OCI-LY7 (cell line): ENCODE results near the gene NACAD. TPM values are rescaled to one million over a fixed set of nuclear protein-coding genes. Genes with fewer than 3 reads are reported as not detected.

Source experiments
- BruUV-seq: library from RNA; stranded (reverse); fragments of 400-500 nt; replicated peaks from 2 replicates; lab custom pipeline; 2021; lab: Mats Ljungman, UMichigan
- CTCF ChIA-PET: fragments of 300-600 bp; sonication (Branson Sonifier 250); formaldehyde crosslinking; loops from one replicate; lab custom pipeline; 2022; ENCODE audit warnings: antibody characterized with exemption; ENCODE audit not compliant: unreplicated experiment; lab: Charles Lee
- POLR2A ChIA-PET: fragments of 300-600 bp; sonication (Branson Sonifier 250); formaldehyde crosslinking; loops from one replicate; lab custom pipeline; 2022; ENCODE audit warnings: antibody characterized with exemption; lab: Charles Lee
- DNase-seq: peaks from one replicate; pipeline ENCODE4 v3.0.0-alpha.2; 2015; ENCODE audit warnings: low spot score
- H2AFZ ChIP-seq: fragments of 200-600 bp; sonication (generic), shearing (Covaris generic); 2 replicates; pipeline ENCODE4 v1.6.1; 2014; ENCODE audit warnings: mild to moderate bottlenecking, antibody characterized with exemption, low read length, moderate library complexity
- H3K27ac ChIP-seq: fragments of 200-600 bp; sonication (generic); 2 replicates; pipeline ENCODE4 v1.5.1; 2014; ENCODE audit warnings: mixed run types, low read depth, mild to moderate bottlenecking, moderate library complexity, low read length, inconsistent platforms; ENCODE audit not compliant: poor library complexity, severe bottlenecking
- H3K36me3 ChIP-seq: fragments of 200-600 bp; sonication (generic); 2 replicates; pipeline ENCODE4 v1.6.1; 2014; ENCODE audit warnings: mild to moderate bottlenecking, antibody characterized with exemption, low read length, moderate library complexity, mixed read lengths; ENCODE audit not compliant: insufficient read depth
- H3K4me1 ChIP-seq: fragments of 200-600 bp; sonication (generic); 2 replicates; pipeline ENCODE4 v1.5.1; 2014; ENCODE audit warnings: mild to moderate bottlenecking, low read length; ENCODE audit not compliant: insufficient read depth, poor library complexity, severe bottlenecking
- H3K4me2 ChIP-seq: fragments of 200-600 bp; sonication (generic); 2 replicates; pipeline ENCODE4 v1.6.1; 2014; ENCODE audit warnings: mild to moderate bottlenecking, low read length
- H3K4me3 ChIP-seq: fragments of 200-600 bp; sonication (generic); 2 replicates; pipeline ENCODE4 v1.5.1; 2014; ENCODE audit warnings: mild to moderate bottlenecking, low read depth, low read length; ENCODE audit not compliant: poor library complexity, severe bottlenecking
- H3K79me2 ChIP-seq: fragments of 200-600 bp; sonication (generic); 2 replicates; pipeline ENCODE4 v1.6.1; 2016; ENCODE audit warnings: low read depth, mild to moderate bottlenecking, low read length, moderate library complexity, mixed read lengths; ENCODE audit not compliant: insufficient read depth
- H3K9me2 ChIP-seq: fragments of 200-600 bp; sonication (generic); 2 replicates; pipeline ENCODE4 v1.6.1; 2016; ENCODE audit warnings: mild to moderate bottlenecking, low read length, mixed read lengths; ENCODE audit not compliant: insufficient read depth
- H3K9me3 ChIP-seq: fragments of 200-600 bp; sonication (generic); 2 replicates; pipeline ENCODE4 v1.6.1; 2014; ENCODE audit warnings: mild to moderate bottlenecking, mixed run types, low read length, mixed read lengths
- H4K20me1 ChIP-seq: fragments of 200-600 bp; sonication (generic); 2 replicates; pipeline ENCODE4 v1.6.1; 2014; ENCODE audit warnings: mild to moderate bottlenecking, antibody characterized with exemption, low read length, moderate library complexity, mixed read lengths; ENCODE audit not compliant: insufficient read depth
- EZH2phosphoT487 ChIP-seq: fragments of 200-600 bp; sonication (generic); IDR thresholded peaks from 2 replicates; pipeline ENCODE4 v1.6.1; 2018; ENCODE audit warnings: low read depth, borderline replicate concordance, mild to moderate bottlenecking, mixed run types, antibody characterized with exemption, low read length, moderate library complexity, mixed read lengths
- intact Hi-C: fragments of 100-400 bp; cut with micrococcal nuclease; formaldehyde crosslinking; loops from one replicate; pipeline ENCODE4 v1.10.0; 2022; ENCODE audit not compliant: unreplicated experiment
- total RNA-seq, 2 experiments: library from RNA; depleted of rRNA in 1 of 2; stranded (reverse); fragments of >200 nt in 1 of 2; shearing (Covaris generic) in 1 of 2; gene quantifications; 2 replicates each; pipeline ENCODE4 v1.2.3, GENCODE V29; 2014 to 2022
- TF ChIP-seq, protein P1 (sequence below): fragments of 200-600 bp; sonication (generic); conservative IDR thresholded peaks from 2 replicates; pipeline ENCODE4 v1.5.1; 2014; ENCODE audit warnings: mild to moderate bottlenecking, antibody characterized with exemption, low read length, moderate library complexity, mixed read lengths

Gene NACAD
- total RNA-seq, 2 experiments from 2014 or later = not detected

DNA sequence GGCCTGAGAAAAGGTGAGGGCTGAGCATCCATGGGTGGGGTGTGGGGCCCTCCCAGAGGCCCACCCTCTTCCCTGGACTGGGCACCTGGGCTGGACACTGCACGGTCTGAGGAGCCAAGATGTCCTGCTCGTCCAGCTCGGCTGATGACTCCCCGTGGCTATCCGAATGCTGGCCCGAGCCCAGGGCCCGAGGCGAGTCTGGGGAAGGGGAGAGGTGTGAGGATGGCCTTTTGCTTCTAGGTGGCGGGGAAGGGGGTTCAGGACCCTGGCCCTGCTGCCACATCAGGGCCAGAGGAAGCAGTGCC, 7.1 kb downstream of the NACAD start:
- H4K20me1 ChIP-seq = no peaks in the 10 kb centered on the region
- H3K9me2 ChIP-seq = no peaks in the 10 kb centered on the region
- DNase-seq = no peak
- H3K36me3 ChIP-seq = peaks cover 14% of the 10 kb centered on the region
- H2AFZ ChIP-seq = no peak overlapping the region
- H3K27ac ChIP-seq = no peak overlapping the region
- no peaks in the 10 kb centered on the region for H3K4me1 ChIP-seq
- no peaks in the 10 kb centered on the region for H3K9me3 ChIP-seq
- POLR2A ChIA-PET = no interaction called here
- intact Hi-C loops = no loop called here
- no peak overlapping the region for H3K4me3 ChIP-seq
- H3K79me2 ChIP-seq = no peaks in the 10 kb centered on the region
- H3K4me2 ChIP-seq = no peak overlapping the region
- no peak for TF ChIP-seq EZH2phosphoT487
- TF ChIP-seq, protein P1, sequence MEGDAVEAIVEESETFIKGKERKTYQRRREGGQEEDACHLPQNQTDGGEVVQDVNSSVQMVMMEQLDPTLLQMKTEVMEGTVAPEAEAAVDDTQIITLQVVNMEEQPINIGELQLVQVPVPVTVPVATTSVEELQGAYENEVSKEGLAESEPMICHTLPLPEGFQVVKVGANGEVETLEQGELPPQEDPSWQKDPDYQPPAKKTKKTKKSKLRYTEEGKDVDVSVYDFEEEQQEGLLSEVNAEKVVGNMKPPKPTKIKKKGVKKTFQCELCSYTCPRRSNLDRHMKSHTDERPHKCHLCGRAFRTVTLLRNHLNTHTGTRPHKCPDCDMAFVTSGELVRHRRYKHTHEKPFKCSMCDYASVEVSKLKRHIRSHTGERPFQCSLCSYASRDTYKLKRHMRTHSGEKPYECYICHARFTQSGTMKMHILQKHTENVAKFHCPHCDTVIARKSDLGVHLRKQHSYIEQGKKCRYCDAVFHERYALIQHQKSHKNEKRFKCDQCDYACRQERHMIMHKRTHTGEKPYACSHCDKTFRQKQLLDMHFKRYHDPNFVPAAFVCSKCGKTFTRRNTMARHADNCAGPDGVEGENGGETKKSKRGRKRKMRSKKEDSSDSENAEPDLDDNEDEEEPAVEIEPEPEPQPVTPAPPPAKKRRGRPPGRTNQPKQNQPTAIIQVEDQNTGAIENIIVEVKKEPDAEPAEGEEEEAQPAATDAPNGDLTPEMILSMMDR = 0 out of 2 replicates have a peak, but pooled peaks have one; percentile 7
- no TSS peak for BruUV-seq
- CTCF ChIA-PET = no interaction called here

DNA sequence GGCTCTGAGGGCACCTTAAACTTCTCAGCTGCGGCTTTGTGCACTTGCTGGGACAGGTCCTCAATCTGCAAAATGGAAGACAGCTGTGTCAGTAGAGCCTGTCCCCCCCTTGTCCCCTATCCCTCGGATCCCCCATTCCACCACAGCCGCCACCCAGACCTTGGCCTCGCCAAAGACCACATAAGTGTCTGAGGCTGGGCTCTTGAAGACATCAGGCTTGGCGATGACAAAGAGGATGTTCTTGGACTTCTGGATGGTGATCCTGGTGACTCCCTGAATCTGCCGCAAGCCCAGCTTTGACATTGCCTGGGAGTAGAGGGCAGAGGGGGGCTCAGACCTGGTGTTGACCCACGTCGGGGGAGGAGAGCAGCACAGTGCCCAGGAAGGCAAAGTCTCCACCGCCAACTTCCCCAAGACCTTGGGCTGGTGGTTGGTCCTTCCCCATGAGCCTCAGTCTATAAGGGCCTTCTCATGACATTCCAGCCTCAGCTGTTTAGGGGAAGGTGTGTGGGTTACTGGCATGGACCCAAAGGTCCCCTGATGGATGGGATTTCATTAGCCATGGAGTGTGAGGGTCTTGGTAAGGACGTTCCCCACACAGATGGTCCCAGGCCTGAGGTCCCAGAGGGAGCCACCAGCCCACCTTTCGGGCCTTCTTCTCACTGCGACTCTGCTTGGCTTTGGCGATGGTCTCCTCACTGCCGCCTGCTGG, 7.7 kb downstream of the NACAD start:
- intact Hi-C loops = no loop called here
- no peak overlapping the region for H2AFZ ChIP-seq
- H3K4me1 ChIP-seq = no peaks in the 10 kb centered on the region
- BruUV-seq = no TSS peak
- no peak overlapping the region for H3K4me2 ChIP-seq
- no peaks in the 10 kb centered on the region for H3K9me3 ChIP-seq
- H4K20me1 ChIP-seq = no peaks in the 10 kb centered on the region
- TF ChIP-seq, protein P1 = peak; percentile 46; the same call in 1 of the 2 replicates
- TF ChIP-seq EZH2phosphoT487 = no peak
- no peak overlapping the region for H3K4me3 ChIP-seq
- H3K36me3 ChIP-seq = peaks cover 18% of the 10 kb centered on the region
- CTCF ChIA-PET = no interaction called here
- POLR2A ChIA-PET = interaction anchor here (0.9 kb wide), 1 partner anchor 80 kb away, joined by 3 read pairs; no protein-coding TSS in a partner anchor
- H3K79me2 ChIP-seq = no peaks in the 10 kb centered on the region
- no peak for DNase-seq
- H3K9me2 ChIP-seq = no peaks in the 10 kb centered on the region
- H3K27ac ChIP-seq = no peak overlapping the region

DNA sequence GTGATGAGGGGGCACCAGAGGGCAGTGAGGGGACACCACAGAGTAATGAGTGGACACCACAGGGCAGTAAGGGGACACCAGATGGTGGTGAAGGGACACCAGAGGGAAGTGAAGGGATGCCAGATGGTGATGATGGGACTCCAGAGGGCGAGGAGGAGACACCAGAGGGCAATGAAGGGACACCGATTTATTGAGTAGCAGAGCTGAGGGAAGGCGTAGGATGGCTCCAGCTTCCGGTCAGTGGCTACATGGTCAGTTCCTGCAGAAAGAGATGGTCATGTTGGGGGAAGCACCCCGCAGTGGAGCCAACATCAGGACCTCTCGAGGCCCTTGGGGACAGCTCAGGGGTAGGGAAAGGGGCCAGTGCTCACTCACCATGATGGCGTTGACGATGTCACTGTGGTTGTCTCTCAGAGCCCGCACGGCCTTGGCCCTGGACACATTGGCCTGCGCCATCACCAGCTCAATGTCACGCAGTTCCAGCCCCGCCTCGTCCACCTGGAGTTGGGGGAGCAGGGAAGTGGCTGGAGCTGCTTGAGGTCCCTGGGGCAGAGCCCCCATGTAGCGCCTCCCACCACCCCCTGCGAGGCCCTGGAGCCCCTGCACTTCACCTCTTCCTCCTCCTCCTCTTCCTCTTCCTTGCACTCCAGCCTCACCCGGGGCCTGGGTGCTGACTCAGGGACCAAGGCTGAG, 8.4 kb downstream of the NACAD start:
- H3K4me1 ChIP-seq = no peaks in the 10 kb centered on the region
- no peak for DNase-seq
- TF ChIP-seq EZH2phosphoT487 = no peak
- TF ChIP-seq, protein P1 = no peak
- peaks cover 25% of the 10 kb centered on the region for H3K36me3 ChIP-seq
- ChIA-PET POLR2A (interaction anchor here (0.9 kb wide), 1 partner anchor 79 kb away, joined by 3 read pairs; no protein-coding TSS in a partner anchor), CTCF (no interaction called here)
- H3K27ac ChIP-seq = no peak overlapping the region
- BruUV-seq = no TSS peak
- no peaks in the 10 kb centered on the region for H3K9me2 ChIP-seq
- H3K9me3 ChIP-seq = no peaks in the 10 kb centered on the region
- no peaks in the 10 kb centered on the region for H4K20me1 ChIP-seq
- no peak overlapping the region for H3K4me2 ChIP-seq
- no peak overlapping the region for H2AFZ ChIP-seq
- H3K4me3 ChIP-seq = no peak overlapping the region
- H3K79me2 ChIP-seq = no peaks in the 10 kb centered on the region
- intact Hi-C loops = no loop called here
